ENCODE results near the gene VWC2L.

VWC2L gene

GRCh38 chr2:214543386-214543955 is 132.6 kb downstream of the VWC2L start:
- peak; percentile 32 for DNase-seq

- no peak for DNase-seq
Measured at GRCh38 chr2:214545898-214546542, 135.2 kb downstream of the VWC2L start.

GRCh38 chr2:214547931-214548330 is 137.1 kb downstream of the VWC2L start:
- DNase-seq: no peak

- DNase-seq: no peak
Measured at GRCh38 chr2:214549946-214550345, 139.1 kb downstream of the VWC2L start.

GRCh38 chr2:214550786-214551185 is 139.9 kb downstream of the VWC2L start:
- DNase-seq: no peak

- no peak for DNase-seq
Measured at GRCh38 chr2:214557884-214558283, 147.0 kb downstream of the VWC2L start.

- no peak for DNase-seq
Measured at GRCh38 chr2:214558341-214558740, 147.5 kb downstream of the VWC2L start.

GRCh38 chr2:214560176-214560575 is 149.3 kb downstream of the VWC2L start:
- DNase-seq: no peak

- DNase-seq: no peak
Measured at GRCh38 chr2:214560618-214561190, 149.8 kb downstream of the VWC2L start.

GRCh38 chr2:214565246-214565645 is 154.4 kb downstream of the VWC2L start:
- DNase-seq: no peak

GRCh38 chr2:214566457-214566856 is 155.6 kb downstream of the VWC2L start:
- no peak for DNase-seq

GRCh38 chr2:214569419-214570035 is 158.7 kb downstream of the VWC2L start:
- DNase-seq: no peak

- peak; percentile 40 for DNase-seq
Measured at GRCh38 chr2:214574084-214574781, 163.4 kb downstream of the VWC2L start.

- DNase-seq: no peak
Measured at GRCh38 chr2:214575030-214575429, 164.2 kb downstream of the VWC2L start.

- DNase-seq: no peak
Measured at GRCh38 chr2:214575465-214575864, 164.6 kb downstream of the VWC2L start.

- DNase-seq: no peak
Measured at GRCh38 chr2:214577769-214578168, 166.9 kb downstream of the VWC2L start.

GRCh38 chr2:214578442-214578841 is 167.6 kb downstream of the VWC2L start:
- DNase-seq: no peak

GRCh38 chr2:214579035-214579434 is 168.2 kb downstream of the VWC2L start:
- no peak for DNase-seq

GRCh38 chr2:214587442-214587841 is 176.6 kb downstream of the VWC2L start:
- DNase-seq: no peak

GRCh38 chr2:214591366-214591765 is 180.5 kb downstream of the VWC2L start:
- no peak for DNase-seq

GRCh38 chr2:214592011-214592410 is 181.2 kb downstream of the VWC2L start:
- DNase-seq: no peak

GRCh38 chr2:214593727-214594126 is 182.9 kb downstream of the VWC2L start:
- no peak for DNase-seq

- DNase-seq: no peak
Measured at GRCh38 chr2:214601852-214602633, 191.2 kb downstream of the VWC2L start.
